ENCODE measurements around the gene AUTS2.

GRCh38 chr7:70053989-70054388 is 455.7 kb downstream of the AUTS2 start:
- TF ChIP-seq CTCF (IDR thresholded peaks at IDR 0.05) (no peak), EP300 (IDR thresholded peaks at IDR 0.05; ENCODE audit: low read depth) (no peak), POLR2A (IDR thresholded peaks at IDR 0.05) (no peak)
